NB4 (cell line): Measurements from ENCODE around the gene TESPA1.

Experiments
- POLR2A ChIP-seq: IDR thresholded peaks from 2 replicates; pipeline ENCODE4 v1.6.1; 2011; ENCODE audit warnings: mild to moderate bottlenecking; ENCODE audit not compliant: insufficient read length; ENCODE audit errors: extremely low read depth
- TF ChIP-seq, protein P1 (sequence below): IDR thresholded peaks from 2 replicates; pipeline ENCODE4 v1.6.1; 2011; ENCODE audit warnings: low read depth, low read length

- TF ChIP-seq, protein P1, sequence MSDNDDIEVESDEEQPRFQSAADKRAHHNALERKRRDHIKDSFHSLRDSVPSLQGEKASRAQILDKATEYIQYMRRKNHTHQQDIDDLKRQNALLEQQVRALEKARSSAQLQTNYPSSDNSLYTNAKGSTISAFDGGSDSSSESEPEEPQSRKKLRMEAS: no peak
- TF ChIP-seq POLR2A: no peak
These were observed 10.3 kb downstream of the TESPA1 start for GRCh38 chr12:54974279-54974678.
